Measurements from ENCODE around the gene PLAAT2. TPM values are rescaled to one million over a fixed set of nuclear protein-coding genes. Genes with fewer than 3 reads are reported as not detected.

The PLAAT2 gene
- total RNA-seq, 1 experiment from 2014 or later: 13.6 TPM

DNA sequence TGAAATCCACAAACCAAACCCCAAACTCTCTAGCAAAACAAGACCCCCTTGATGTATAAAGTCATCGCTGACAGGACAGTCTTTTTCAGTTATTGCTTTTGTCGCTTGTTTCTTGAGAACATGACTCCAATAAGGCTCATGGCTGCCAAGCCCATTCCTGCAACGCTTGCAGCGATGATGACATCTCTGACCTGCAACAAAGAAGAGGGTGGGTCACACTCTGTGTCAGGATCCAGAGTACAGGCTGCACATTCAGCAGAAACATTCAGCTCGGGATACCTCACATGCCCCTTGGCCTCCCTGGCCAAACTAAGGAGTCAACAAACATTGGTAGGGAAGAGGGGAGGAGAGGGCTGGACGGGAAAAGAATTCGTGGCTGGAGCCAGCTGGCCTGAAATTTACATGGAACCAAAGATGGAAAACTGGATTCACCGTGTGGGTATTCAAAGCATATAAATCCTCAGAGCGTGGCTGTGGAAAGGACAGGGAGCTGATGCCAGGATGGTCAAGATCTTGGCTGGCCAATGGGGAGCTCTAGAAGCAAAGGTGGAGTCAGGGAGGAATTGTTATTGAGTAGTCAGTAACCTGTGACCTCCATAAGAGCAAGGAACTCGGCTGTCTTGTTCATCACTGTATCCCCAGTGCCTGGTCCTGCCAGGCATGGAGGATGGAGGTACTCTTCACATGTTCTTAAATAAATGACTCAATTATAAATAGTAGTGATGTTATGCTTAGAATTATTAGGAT, 11.8 kb upstream of the PLAAT2 start:
- H3F3A ChIP-seq (ENCODE audit: insufficient read depth, low read depth): peaks cover 8% of the 10 kb centered on the region; the same call in 1 of the 2 replicates
- no peaks in the 10 kb centered on the region for H3K79me2 ChIP-seq (ENCODE audit: low read depth)
- H3K9me2 ChIP-seq (ENCODE audit: insufficient read depth): no peaks in the 10 kb centered on the region
- ChIA-PET POLR2A (ENCODE audit: unreplicated experiment) (no interaction called here), CTCF (no interaction called here)
- H3K27ac ChIP-seq: no peak overlapping the region
- H4K20me1 ChIP-seq (ENCODE audit: insufficient read depth): no peaks in the 10 kb centered on the region
- no peak overlapping the region for H3K4me3 ChIP-seq
- H3K27me3 ChIP-seq (ENCODE audit: insufficient read depth, low read depth): no peaks in the 10 kb centered on the region
- H3K36me3 ChIP-seq (ENCODE audit: low read depth): peaks cover 27% of the 10 kb centered on the region
- H3K9me3 ChIP-seq (ENCODE audit: insufficient read depth, low read depth): peaks cover 11% of the 10 kb centered on the region
- no TSS peak for BruUV-seq (replicated peaks)
- H2AFZ ChIP-seq: no peak overlapping the region
- DNase-seq: no peak
- TF ChIP-seq, protein P1, sequence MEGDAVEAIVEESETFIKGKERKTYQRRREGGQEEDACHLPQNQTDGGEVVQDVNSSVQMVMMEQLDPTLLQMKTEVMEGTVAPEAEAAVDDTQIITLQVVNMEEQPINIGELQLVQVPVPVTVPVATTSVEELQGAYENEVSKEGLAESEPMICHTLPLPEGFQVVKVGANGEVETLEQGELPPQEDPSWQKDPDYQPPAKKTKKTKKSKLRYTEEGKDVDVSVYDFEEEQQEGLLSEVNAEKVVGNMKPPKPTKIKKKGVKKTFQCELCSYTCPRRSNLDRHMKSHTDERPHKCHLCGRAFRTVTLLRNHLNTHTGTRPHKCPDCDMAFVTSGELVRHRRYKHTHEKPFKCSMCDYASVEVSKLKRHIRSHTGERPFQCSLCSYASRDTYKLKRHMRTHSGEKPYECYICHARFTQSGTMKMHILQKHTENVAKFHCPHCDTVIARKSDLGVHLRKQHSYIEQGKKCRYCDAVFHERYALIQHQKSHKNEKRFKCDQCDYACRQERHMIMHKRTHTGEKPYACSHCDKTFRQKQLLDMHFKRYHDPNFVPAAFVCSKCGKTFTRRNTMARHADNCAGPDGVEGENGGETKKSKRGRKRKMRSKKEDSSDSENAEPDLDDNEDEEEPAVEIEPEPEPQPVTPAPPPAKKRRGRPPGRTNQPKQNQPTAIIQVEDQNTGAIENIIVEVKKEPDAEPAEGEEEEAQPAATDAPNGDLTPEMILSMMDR (conservative IDR thresholded peaks at IDR 0.05): no peak
- TF ChIP-seq EZH2 (IDR thresholded peaks at IDR 0.05; ENCODE audit: low read depth): no peak
- no peaks in the 10 kb centered on the region for H3K4me1 ChIP-seq (replicated peaks; ENCODE audit: insufficient read depth)
- intact Hi-C loops (cut with micrococcal nuclease; ENCODE audit: unreplicated experiment): no loop called here
- H3K4me2 ChIP-seq: no peak overlapping the region

DNA sequence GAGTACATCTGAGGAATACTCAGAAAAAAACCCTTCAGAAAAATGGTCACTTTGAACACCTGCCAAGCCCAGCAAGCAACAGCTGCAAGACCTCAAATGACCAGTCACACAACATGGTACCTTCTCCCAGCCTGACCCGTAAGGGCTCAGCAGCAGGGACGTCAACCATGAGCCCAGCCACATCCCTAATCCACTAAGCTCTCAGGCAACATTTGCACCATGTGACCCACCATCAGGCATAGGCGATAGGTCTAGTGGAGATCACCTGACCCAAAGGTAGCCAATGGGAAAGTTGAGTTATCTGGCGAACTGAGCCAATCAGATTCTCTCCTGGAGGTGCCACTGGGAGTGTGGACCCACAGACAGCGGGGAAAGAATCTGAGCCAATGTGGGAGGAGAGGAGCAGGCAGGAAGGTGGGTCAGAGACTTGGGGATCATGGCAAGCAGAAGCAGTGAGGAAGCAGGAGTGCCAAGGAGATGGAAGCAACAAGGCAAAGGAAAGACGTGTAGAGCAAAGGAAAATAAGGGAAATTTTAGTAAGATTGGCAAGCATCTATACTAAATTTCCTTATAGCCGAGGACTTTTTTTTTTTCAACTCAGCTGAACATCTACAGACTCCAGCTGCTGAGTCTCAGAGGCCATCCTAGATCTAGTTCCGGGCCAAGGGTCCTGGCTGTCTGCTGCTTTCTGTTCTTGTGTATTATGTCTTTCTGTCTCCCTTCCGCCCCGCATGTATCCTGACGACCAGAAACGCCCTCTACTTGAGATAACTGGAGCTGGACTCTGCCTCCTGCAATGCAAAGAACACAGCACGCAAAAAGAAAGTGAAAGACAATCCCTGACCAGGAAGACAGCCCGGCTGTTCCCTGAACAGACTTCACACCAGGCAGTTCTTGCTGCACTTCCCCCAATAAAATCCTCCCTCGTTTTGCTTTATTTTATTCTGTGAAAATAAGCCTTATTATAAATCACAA, 11.0 kb upstream of the PLAAT2 start:
- Histone ChIP-seq H3F3A (ENCODE audit: insufficient read depth, low read depth) (peaks cover 14% of the 10 kb centered on the region; the same call in 1 of the 2 replicates), H4K20me1 (ENCODE audit: insufficient read depth) (no peaks in the 10 kb centered on the region), H3K27me3 (ENCODE audit: insufficient read depth, low read depth) (no peaks in the 10 kb centered on the region), H3K4me3 (no peak overlapping the region), H3K36me3 (ENCODE audit: low read depth) (peaks cover 24% of the 10 kb centered on the region), H3K4me2 (no peak overlapping the region), H3K4me1 (replicated peaks; ENCODE audit: insufficient read depth) (peaks cover 4% of the 10 kb centered on the region), H3K79me2 (ENCODE audit: low read depth) (no peaks in the 10 kb centered on the region), H3K9me3 (ENCODE audit: insufficient read depth, low read depth) (peaks cover 9% of the 10 kb centered on the region), H3K9me2 (ENCODE audit: insufficient read depth) (no peaks in the 10 kb centered on the region), H3K27ac (no peak overlapping the region), H2AFZ (no peak overlapping the region)
- POLR2A ChIA-PET (ENCODE audit: unreplicated experiment): no interaction called here
- no TSS peak for BruUV-seq (replicated peaks)
- CTCF ChIA-PET: no interaction called here
- TF ChIP-seq, protein P1 (conservative IDR thresholded peaks at IDR 0.05): no peak
- no peak for TF ChIP-seq EZH2 (IDR thresholded peaks at IDR 0.05; ENCODE audit: low read depth)
- intact Hi-C loops (cut with micrococcal nuclease; ENCODE audit: unreplicated experiment): no loop called here
- no peak for DNase-seq

DNA sequence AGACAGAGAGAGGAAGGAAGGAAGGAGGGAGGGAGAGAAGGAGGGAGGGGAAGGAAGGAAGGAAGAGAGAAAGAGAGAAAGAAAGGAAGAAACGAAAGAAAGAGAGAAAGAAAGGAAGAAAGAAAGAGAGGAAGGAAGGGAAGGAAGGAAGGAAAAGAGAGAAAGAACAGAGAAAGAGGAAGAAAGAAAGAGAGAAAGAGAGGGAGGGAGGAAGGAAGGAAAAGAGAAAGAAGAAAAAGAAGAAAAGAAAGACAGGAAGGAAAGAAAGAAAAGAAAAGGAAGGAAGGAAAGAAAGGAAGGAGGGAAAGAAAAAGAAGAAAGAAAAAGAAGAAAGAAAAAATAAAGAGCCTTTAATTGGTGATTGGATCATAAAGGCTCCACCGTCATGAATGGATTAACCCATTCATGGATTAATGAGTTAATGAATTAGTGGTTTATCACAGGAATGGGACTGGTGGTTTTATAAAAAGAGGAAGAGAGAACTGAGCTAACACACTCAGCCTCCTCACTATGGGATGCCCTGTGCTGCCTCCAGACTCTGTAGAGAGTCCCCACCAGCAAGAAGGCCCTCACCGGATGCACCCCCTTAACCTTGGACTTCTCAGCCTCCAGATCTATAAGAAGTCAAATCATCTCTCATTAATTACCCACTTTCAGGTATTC, 9.0 kb upstream of the PLAAT2 start:
- H3K27me3 ChIP-seq (ENCODE audit: insufficient read depth, low read depth): no peaks in the 10 kb centered on the region
- H3K4me2 ChIP-seq: no peak overlapping the region
- CTCF ChIA-PET: interaction anchor here (0.8 kb wide), 1 partner anchor 65 kb away, joined by 24 read pairs; no protein-coding TSS in a partner anchor
- H2AFZ ChIP-seq: no peak overlapping the region
- POLR2A ChIA-PET (ENCODE audit: unreplicated experiment): no interaction called here
- intact Hi-C loops (cut with micrococcal nuclease; ENCODE audit: unreplicated experiment): no loop called here
- no peak overlapping the region for H3K27ac ChIP-seq
- peaks cover 4% of the 10 kb centered on the region; the same call in 1 of the 2 replicates for H3K9me3 ChIP-seq (ENCODE audit: insufficient read depth, low read depth)
- peaks cover 19% of the 10 kb centered on the region for H3K36me3 ChIP-seq (ENCODE audit: low read depth)
- H4K20me1 ChIP-seq (ENCODE audit: insufficient read depth): no peaks in the 10 kb centered on the region
- no peaks in the 10 kb centered on the region for H3K79me2 ChIP-seq (ENCODE audit: low read depth)
- peaks cover 24% of the 10 kb centered on the region for H3K4me1 ChIP-seq (replicated peaks; ENCODE audit: insufficient read depth)
- no peaks in the 10 kb centered on the region for H3K9me2 ChIP-seq (ENCODE audit: insufficient read depth)
- DNase-seq: no peak
- BruUV-seq (replicated peaks): no TSS peak
- TF ChIP-seq, protein P1 (conservative IDR thresholded peaks at IDR 0.05): no peak
- no peak for TF ChIP-seq EZH2 (IDR thresholded peaks at IDR 0.05; ENCODE audit: low read depth)
- no peak overlapping the region for H3K4me3 ChIP-seq
- peaks cover 31% of the 10 kb centered on the region for H3F3A ChIP-seq (ENCODE audit: insufficient read depth, low read depth)
